CD8-positive, alpha-beta memory T cell (primary cell): ENCODE results near the gene SGSM1. TPM values are rescaled to one million over a fixed set of nuclear protein-coding genes. Genes with fewer than 3 reads are reported as not detected.

ENCODE experiments used
- CTCF ChIA-PET: fragments of 350-600 bp; sonication (Branson Sonifier 250); formaldehyde crosslinking; loops from one replicate; lab custom pipeline; 2021; ENCODE audit warnings: antibody characterized with exemption; lab: Charles Lee
- POLR2A ChIA-PET: fragments of 350-600 bp; sonication (Branson Sonifier 250); formaldehyde crosslinking; loops from one replicate; lab custom pipeline; 2021; ENCODE audit warnings: antibody characterized with exemption; lab: Charles Lee
- DNase-seq, 5 donors: peaks; one replicate each; pipeline versions ENCODE4 v3.0.0 to v3.0.0-alpha.2; 2020 to 2022; ENCODE audit warnings: mixed read lengths in 1 of 5
- H3K27ac ChIP-seq: one replicate; pipeline ENCODE4 v1.7.0; 2013; ENCODE audit warnings: low read depth, mild to moderate bottlenecking, low read length, moderate library complexity
- H3K27me3 ChIP-seq: 2 replicates; pipeline ENCODE4 v1.7.0; 2013; ENCODE audit warnings: low read length, mild to moderate bottlenecking; ENCODE audit not compliant: insufficient read depth, poor library complexity, severe bottlenecking
- H3K36me3 ChIP-seq: 2 replicates; pipeline ENCODE4 v1.7.0; 2013; ENCODE audit warnings: mild to moderate bottlenecking, low read length, moderate library complexity; ENCODE audit not compliant: insufficient read depth
- H3K4me1 ChIP-seq: 2 replicates; pipeline ENCODE4 v1.7.0; 2013; ENCODE audit warnings: mild to moderate bottlenecking, low read length, moderate library complexity; ENCODE audit not compliant: insufficient read depth
- H3K4me3 ChIP-seq: 2 replicates; pipeline ENCODE4 v1.7.0; 2013; ENCODE audit warnings: mild to moderate bottlenecking, low read length
- H3K9me3 ChIP-seq: 2 replicates; pipeline ENCODE4 v1.7.0; 2013; ENCODE audit warnings: mild to moderate bottlenecking, low read length
- H3K27ac Mint-ChIP-seq, 8 donors: one replicate each; pipeline ENCODE4 v1.8.0; 2020 to 2021; ENCODE audit warnings: mixed read lengths in 8 of 8, mild to moderate bottlenecking in 6 of 8, inconsistent platforms in 3 of 8, moderate library complexity in 3 of 8
- H3K27me3 Mint-ChIP-seq, 2 donors: one replicate each; pipeline ENCODE4 v1.8.0; 2020 to 2021; ENCODE audit warnings: mixed read lengths in 2 of 2, mild to moderate bottlenecking in 1 of 2, moderate library complexity in 1 of 2
- H3K36me3 Mint-ChIP-seq, 3 donors: one replicate each; pipeline ENCODE4 v1.8.0; 2020 to 2021; ENCODE audit warnings: mixed read lengths in 3 of 3, inconsistent platforms in 1 of 3, mild to moderate bottlenecking in 1 of 3
- H3K4me1 Mint-ChIP-seq, 3 donors: one replicate each; pipeline ENCODE4 v1.8.0; 2020 to 2021; ENCODE audit warnings: mixed read lengths in 3 of 3, inconsistent platforms in 1 of 3, mild to moderate bottlenecking in 1 of 3
- H3K4me3 Mint-ChIP-seq, 7 donors: one replicate each; pipeline ENCODE4 v1.8.0; 2020 to 2021; ENCODE audit warnings: mixed read lengths in 7 of 7, mild to moderate bottlenecking in 6 of 7, moderate library complexity in 4 of 7, inconsistent platforms in 2 of 7
- H3K9me3 Mint-ChIP-seq, 5 donors: one replicate each; pipeline ENCODE4 v1.8.0; 2020 to 2022; ENCODE audit warnings: mixed read lengths in 5 of 5, mild to moderate bottlenecking in 3 of 5, moderate library complexity in 2 of 5, inconsistent platforms in 1 of 5
- polyA plus RNA-seq: library from polyadenylated mRNA; unstranded; fragments of 300-500 nt; fragmentation: Illumina TruSeq; gene quantifications from one replicate; pipeline ENCODE4 v1.2.3, GENCODE V29; 2021
- total RNA-seq, 2 experiments: library from RNA; stranded (reverse); gene quantifications; one replicate each; pipeline ENCODE4 v1.2.3, GENCODE V29; 2021

Gene SGSM1
- total and polyA plus RNA-seq, 3 experiments from 2014 or later, result 0.09 to 0.31 (median 0.28) TPM

DNA sequence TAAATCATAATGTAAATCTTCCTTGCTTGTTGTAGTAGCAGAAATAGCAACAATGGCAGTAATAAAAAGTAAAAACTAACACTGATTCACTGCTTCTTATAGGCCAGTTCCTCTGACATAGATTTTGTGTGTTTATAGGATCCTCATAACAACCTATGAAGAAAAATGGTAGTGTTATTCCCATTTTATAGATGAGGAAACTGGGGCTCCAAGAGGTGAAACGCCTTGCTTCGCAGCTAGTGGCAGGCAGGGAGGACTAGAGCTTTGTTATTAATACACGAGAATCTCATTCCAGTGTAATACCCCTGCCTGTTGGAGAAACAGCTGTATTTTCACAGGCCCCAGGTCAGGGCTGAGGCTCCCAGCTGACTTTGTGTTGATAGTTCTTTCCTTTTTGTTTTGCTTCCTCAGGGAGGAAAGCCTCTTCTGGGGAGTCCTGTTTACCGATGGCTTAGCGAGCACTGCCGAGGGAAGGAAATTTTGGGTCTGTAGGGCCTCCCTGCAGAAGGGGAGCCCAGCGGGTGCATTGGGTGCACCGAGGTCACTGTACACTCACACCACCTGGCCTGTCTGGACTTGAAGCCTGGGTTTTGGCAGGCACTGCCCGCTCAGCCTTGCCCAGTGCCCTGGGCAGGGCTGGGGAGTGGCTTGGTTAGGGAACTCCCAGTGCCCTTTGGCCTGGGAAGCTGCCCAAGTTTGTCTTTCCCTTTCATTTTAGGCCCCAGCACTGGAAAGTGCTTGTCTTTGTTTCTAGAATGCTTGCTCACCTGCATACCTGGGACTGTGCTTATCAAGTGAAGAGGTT is 160.0 kb downstream of the SGSM1 start:
- DNase-seq, result no peak
- no peaks in the 10 kb centered on the region for H3K9me3 ChIP-seq
- Mint-ChIP-seq H3K36me3 (no peaks in the 10 kb centered on the region), H3K9me3 (no peaks in the 10 kb centered on the region), H3K4me3 (no peak overlapping the region), H3K27me3 (peaks cover 0 to 7% of the 10 kb centered on the region in 2 donors), H3K27ac (no peak overlapping the region), H3K4me1 (no peaks in the 10 kb centered on the region)
- POLR2A ChIA-PET, result no interaction called here
- CTCF ChIA-PET, result no interaction called here
- H3K36me3 ChIP-seq, result no peaks in the 10 kb centered on the region
- H3K4me3 ChIP-seq, result no peak overlapping the region
- H3K27me3 ChIP-seq, result no peaks in the 10 kb centered on the region
- H3K4me1 ChIP-seq, result no peaks in the 10 kb centered on the region
- H3K27ac ChIP-seq, result no peak overlapping the region

DNA sequence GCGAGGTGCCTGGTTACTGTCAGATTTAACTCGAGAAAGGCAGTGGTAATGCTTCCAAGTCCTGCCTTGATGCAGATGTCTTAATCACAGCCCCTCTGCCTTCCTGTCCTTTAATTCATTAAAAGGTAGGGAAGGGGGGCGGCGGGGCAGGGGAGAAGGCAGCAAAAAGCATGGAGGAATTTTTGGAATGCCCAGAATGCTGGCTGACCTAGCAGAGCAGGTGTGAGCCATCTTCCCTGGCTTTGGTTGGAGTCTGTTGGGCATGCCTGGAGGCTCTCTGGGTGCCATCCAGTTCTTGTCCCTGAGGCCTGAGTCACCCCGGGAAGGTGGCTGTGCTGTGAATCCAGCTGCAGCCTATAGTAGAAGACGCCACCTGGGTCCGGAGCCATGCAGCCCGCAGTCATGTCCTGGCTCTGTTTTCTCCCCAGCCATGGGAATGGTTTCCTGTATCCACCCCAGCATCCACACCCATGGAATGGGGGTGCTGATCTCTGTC is 162.1 kb downstream of the SGSM1 start:
- no peak overlapping the region for H3K27ac ChIP-seq
- no peak overlapping the region for H3K4me3 ChIP-seq
- no peaks in the 10 kb centered on the region for H3K36me3 ChIP-seq
- Mint-ChIP-seq H3K4me1 (no peaks in the 10 kb centered on the region), H3K9me3 (no peaks in the 10 kb centered on the region), H3K27ac (no peak overlapping the region), H3K36me3 (no peaks in the 10 kb centered on the region), H3K27me3 (no peaks in the 10 kb centered on the region), H3K4me3 (no peak overlapping the region)
- no peaks in the 10 kb centered on the region for H3K27me3 ChIP-seq
- no peaks in the 10 kb centered on the region for H3K9me3 ChIP-seq
- no peak for DNase-seq
- CTCF ChIA-PET, result no interaction called here
- POLR2A ChIA-PET, result no interaction called here
- no peaks in the 10 kb centered on the region for H3K4me1 ChIP-seq

DNA sequence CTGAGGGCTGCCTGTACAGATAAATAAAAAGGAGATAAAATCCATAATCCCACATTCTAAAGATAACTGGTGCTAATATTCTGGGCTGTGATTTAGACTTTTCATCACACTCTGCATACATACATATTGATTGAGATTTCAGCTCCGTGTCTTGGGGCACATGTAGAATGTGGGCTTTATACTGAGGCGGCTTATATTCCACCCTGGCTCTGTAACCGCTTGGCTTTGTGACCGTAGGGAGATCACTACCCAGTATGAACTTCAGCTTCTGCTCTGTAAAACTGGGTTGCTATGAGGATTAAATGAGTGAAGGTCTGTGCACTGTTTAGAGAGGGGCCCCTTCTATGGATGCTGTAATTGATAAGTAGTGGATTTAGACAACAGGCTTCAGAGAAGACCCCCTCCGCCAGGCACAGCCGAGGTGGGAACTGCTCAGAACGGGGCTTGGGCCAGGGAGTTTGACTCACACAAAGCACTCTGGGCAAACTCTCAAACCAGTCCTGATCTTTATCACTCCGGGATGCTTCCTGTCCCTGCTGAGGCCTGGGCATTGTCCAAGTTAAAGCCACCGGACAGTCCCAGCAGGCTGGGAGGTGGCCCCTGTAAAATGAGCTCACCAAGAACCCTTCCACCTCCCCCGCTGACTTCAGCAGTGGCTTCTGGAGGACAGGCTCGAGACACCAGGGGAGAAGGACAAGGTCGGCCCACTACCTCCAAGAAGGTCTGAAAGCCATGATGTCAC is 163.7 kb downstream of the SGSM1 start:
- no peak for DNase-seq
- no peaks in the 10 kb centered on the region for H3K9me3 ChIP-seq
- H3K27me3 ChIP-seq, result no peaks in the 10 kb centered on the region
- no peak overlapping the region for H3K27ac Mint-ChIP-seq
- no peaks in the 10 kb centered on the region for H3K36me3 Mint-ChIP-seq
- no peak overlapping the region for H3K4me3 ChIP-seq
- no peaks in the 10 kb centered on the region for H3K9me3 Mint-ChIP-seq
- no peaks in the 10 kb centered on the region for H3K36me3 ChIP-seq
- ChIA-PET POLR2A (no interaction called here), CTCF (interaction anchor here (1.3 kb wide), 1 partner anchor 79 kb away, joined by 3 read pairs; no protein-coding TSS in a partner anchor)
- no peak overlapping the region for H3K4me3 Mint-ChIP-seq
- no peaks in the 10 kb centered on the region for H3K4me1 Mint-ChIP-seq
- no peak overlapping the region for H3K27ac ChIP-seq
- H3K4me1 ChIP-seq, result no peaks in the 10 kb centered on the region
- no peaks in the 10 kb centered on the region for H3K27me3 Mint-ChIP-seq

DNA sequence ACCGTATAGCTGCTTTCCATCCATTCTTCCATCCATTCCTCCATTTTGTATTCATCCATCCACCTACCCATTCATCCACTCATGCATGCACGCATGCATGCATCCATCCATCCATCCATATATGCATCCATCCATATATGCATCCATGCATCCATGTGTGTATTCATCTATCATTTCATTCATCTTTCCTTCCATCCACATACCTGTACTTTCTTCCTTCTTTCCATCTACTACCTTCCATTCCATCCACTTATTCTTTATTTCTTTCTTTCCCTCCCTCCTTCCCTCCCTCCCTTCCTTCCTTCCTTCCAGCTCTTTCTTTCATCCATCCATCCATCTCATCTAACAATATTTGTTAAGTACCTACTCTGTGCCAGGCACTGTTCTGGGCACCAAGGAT is 166.4 kb downstream of the SGSM1 start:
- Histone ChIP-seq H3K9me3 (no peaks in the 10 kb centered on the region), H3K27me3 (no peaks in the 10 kb centered on the region), H3K36me3 (no peaks in the 10 kb centered on the region), H3K27ac (no peak overlapping the region), H3K4me1 (no peaks in the 10 kb centered on the region), H3K4me3 (no peak overlapping the region)
- no peak overlapping the region for H3K27ac Mint-ChIP-seq
- no peak for DNase-seq
- H3K4me3 Mint-ChIP-seq, result no peak overlapping the region
- ChIA-PET CTCF (no interaction called here), POLR2A (no interaction called here)
- H3K36me3 Mint-ChIP-seq, result no peaks in the 10 kb centered on the region
- no peaks in the 10 kb centered on the region for H3K27me3 Mint-ChIP-seq
- no peaks in the 10 kb centered on the region for H3K9me3 Mint-ChIP-seq
- no peaks in the 10 kb centered on the region for H3K4me1 Mint-ChIP-seq

DNA sequence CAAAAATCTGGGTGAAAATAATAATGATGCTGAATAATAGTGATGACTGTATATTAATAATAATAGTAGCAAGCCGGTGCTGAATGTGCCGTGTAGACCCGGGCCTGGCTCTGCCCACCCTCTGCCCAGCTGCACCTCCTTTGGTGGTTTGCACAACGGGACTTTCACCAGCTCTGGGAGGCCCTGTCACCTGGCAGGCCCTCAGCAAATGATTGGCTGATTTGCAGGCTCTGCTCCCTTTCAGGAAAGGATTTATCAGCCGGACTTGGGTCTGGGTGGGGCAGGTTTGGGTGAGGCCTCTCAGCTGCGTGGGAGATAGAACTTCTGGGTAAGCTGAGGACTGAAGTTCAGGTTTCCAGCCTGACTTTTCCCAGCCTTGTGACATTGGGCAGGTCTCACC is 167.9 kb downstream of the SGSM1 start:
- Histone ChIP-seq H3K4me3 (no peak overlapping the region), H3K27me3 (no peaks in the 10 kb centered on the region), H3K9me3 (no peaks in the 10 kb centered on the region), H3K27ac (no peak overlapping the region), H3K4me1 (no peaks in the 10 kb centered on the region), H3K36me3 (no peaks in the 10 kb centered on the region)
- Mint-ChIP-seq H3K4me1 (no peaks in the 10 kb centered on the region), H3K27ac (no peak overlapping the region), H3K9me3 (no peaks in the 10 kb centered on the region), H3K4me3 (no peak overlapping the region), H3K27me3 (peaks cover 0 to 1% of the 10 kb centered on the region in 2 donors), H3K36me3 (no peaks in the 10 kb centered on the region)
- no peak for DNase-seq
- ChIA-PET POLR2A (no interaction called here), CTCF (interaction anchor here (0.9 to 1.6 kb wide), 3 partner anchors 10 to 35 kb away, joined by 3 read pairs; no protein-coding TSS in a partner anchor)

DNA sequence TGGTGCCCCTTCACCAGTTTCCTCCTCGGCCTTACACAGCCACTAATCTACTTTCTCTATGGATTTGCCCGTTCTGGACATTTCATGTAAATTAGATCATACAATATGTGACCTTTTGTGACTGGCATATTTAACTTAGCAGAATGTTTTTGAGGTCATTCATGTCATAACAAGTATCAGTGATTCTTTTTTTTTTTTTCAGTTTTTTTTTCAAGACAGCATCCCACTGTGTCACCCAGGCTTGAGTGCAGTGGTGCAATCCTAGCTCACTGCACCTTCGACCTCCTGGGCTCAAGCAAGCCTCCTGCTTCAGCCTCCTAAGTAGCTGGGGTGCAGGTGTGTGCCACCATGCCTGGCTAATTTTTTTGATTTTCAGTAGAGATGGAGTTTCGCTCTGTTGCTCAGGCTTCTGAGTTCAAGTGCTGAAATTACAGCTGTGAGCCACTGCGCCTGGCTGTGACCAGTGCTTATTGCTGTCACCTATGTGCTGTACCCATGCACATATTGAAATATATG is 169.2 kb downstream of the SGSM1 start:
- Mint-ChIP-seq H3K9me3 (no peaks in the 10 kb centered on the region), H3K4me1 (no peaks in the 10 kb centered on the region), H3K27me3 (peaks cover 0 to 1% of the 10 kb centered on the region in 2 donors), H3K4me3 (no peak overlapping the region), H3K27ac (no peak overlapping the region), H3K36me3 (no peaks in the 10 kb centered on the region)
- POLR2A ChIA-PET, result interaction anchor here (0.5 kb wide), 1 partner anchor 15 kb away, joined by 5 read pairs; no protein-coding TSS in a partner anchor
- H3K4me1 ChIP-seq, result no peaks in the 10 kb centered on the region
- H3K36me3 ChIP-seq, result no peaks in the 10 kb centered on the region
- H3K27me3 ChIP-seq, result no peaks in the 10 kb centered on the region
- no peak overlapping the region for H3K27ac ChIP-seq
- H3K9me3 ChIP-seq, result no peaks in the 10 kb centered on the region
- CTCF ChIA-PET, result interaction anchor here (1.6 kb wide), 1 partner anchor 37 kb away, joined by 3 read pairs; no protein-coding TSS in a partner anchor
- no peak for DNase-seq
- H3K4me3 ChIP-seq, result no peak overlapping the region

DNA sequence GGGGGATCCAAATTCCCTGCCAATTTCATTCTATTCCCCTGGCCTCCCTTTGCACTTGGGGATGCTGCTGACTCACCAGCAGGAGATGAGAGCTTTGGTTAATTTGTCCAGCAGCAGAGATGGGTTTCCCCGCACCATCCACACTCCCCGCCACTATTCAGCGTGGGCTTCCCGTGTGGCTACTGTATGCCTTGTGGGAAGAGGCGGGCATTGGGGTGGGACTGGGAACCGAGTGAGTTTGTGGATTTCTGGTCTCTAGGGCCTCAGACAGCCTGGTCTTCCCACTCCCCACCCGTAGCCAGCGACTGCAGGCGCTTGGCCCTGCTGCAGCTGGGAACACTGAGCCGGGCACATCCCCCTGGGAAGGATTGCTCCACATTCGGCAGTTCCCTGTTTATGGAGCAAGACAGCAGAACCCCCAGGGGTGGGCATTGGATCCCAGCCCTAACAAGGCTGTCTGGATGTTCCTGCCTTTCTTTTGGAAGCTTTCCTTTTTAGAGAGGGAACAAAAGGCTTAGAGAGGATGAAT is 169.9 kb downstream of the SGSM1 start:
- peaks cover 0 to 1% of the 10 kb centered on the region in 2 donors for H3K27me3 Mint-ChIP-seq
- CTCF ChIA-PET, result no interaction called here

More for the DNA sequence above, 169.9 kb downstream of the SGSM1 start:
- Mint-ChIP-seq H3K36me3 (no peaks in the 10 kb centered on the region), H3K4me3 (no peak overlapping the region), H3K27ac (no peak overlapping the region), H3K4me1 (no peaks in the 10 kb centered on the region), H3K9me3 (no peaks in the 10 kb centered on the region)
- POLR2A ChIA-PET, result interaction anchor here (0.5 kb wide), 1 partner anchor 16 kb away, joined by 5 read pairs; no protein-coding TSS in a partner anchor
- DNase-seq, result no peak
- H3K4me1 ChIP-seq, result no peaks in the 10 kb centered on the region
- no peak overlapping the region for H3K4me3 ChIP-seq
- H3K27ac ChIP-seq, result no peak overlapping the region
- H3K27me3 ChIP-seq, result no peaks in the 10 kb centered on the region
- H3K36me3 ChIP-seq, result no peaks in the 10 kb centered on the region
- no peaks in the 10 kb centered on the region for H3K9me3 ChIP-seq
